Adrenal gland (tissue), 5 donors: Measurements from ENCODE around the gene ST6GALNAC3.

Experiments
- CTCF ChIP-seq, 6 experiments: fragments of 450-650 bp in 4 of 6; fragments of 200-600 bp in 2 of 6; sonication (generic) in 1 of 6; IDR thresholded peaks; 1 replicate in 5 of 6; 2 replicates in 1 of 6; pipeline versions ENCODE4 v1.5.1 to v1.8.0; 2016 to 2021; ENCODE audit warnings: antibody characterized with exemption in 6 of 6, mild to moderate bottlenecking in 2 of 6, moderate library complexity in 1 of 6
- POLR2A ChIP-seq, 2 donors: fragments of 450-650 bp; IDR thresholded peaks; one replicate each; pipeline ENCODE4 v1.6.1; 2017; ENCODE audit warnings: antibody characterized with exemption in 2 of 2, mild to moderate bottlenecking in 2 of 2, moderate library complexity in 1 of 2
- donor health status: DM: no; HTN: no; CAD: no.

DNA sequence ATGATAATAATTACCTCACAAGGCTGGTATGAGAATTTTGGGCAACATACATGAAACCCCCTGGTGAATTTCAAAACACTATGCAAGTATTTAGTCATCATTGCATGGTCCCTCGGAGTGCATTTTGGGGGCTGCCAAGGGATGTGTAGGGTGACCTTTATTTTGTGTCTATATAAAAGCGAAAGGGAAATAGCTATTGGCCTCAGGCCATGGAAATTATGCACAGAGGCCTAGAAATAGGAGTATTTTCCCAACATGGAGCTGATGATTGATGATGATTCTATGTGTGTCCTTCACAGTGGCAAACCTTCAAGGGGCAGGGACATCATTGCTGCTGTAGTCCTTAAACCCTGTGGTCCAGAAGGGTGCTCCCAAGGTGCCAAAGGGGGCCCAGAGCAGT, 265.5 kb downstream of the ST6GALNAC3 start:
- TF ChIP-seq CTCF (IDR thresholded peaks at IDR 0.05) (no peak), POLR2A (IDR thresholded peaks at IDR 0.05) (no peak)
